GM19328 (cell line): ENCODE measurements around the gene SUSD4.

Source experiments
- ATAC-seq: cut with Tn5 transposase; IDR thresholded peaks from one replicate; pipeline ENCODE4 v1.9.1; 2021; ENCODE audit warnings: mild to moderate bottlenecking, moderate library complexity; ENCODE audit not compliant: unreplicated experiment

SUSD4 gene

GRCh38 chr1:223331301-223331700, 32.7 kb downstream of the SUSD4 start:
- ATAC-seq: no peak

GRCh38 chr1:223330466-223330865, 33.5 kb downstream of the SUSD4 start:
- no peak for ATAC-seq

DNA sequence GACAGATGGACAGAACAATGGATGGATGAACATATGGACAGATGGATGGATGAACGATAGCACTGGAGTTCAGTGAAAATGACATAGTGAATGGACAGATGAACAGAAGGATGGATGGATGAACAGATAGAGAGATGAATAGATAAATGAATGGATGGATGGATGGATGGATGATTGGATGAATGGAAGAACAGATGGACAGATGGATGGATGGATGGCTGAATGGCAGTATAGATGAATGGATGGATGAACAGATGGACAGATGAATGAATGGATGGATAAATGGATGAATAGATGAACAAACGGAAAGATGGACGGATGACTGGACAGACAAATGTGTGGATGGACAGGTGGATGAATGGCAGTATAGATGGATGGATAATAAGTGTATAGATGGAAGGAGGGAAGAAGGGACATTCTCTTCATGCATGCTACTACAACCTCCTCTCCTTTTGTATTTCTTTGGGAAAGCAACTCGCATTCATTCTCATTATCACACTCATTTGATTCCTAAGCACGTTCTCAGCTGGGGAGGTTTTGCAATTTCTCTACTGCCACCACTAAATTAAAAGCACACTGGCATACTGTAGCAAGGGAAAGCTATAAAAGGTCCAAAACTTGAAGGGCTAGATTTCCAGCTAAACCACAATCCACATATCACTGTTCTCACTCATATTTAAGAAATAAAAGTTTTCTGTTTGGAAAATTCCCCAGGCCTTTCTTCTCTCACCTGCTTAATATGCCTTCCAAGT, 34.1 kb downstream of the SUSD4 start:
- ATAC-seq: no peak

GRCh38 chr1:223329252-223329651, 34.7 kb downstream of the SUSD4 start:
- no peak for ATAC-seq

- no peak for ATAC-seq
These were observed 35.4 kb downstream of the SUSD4 start for GRCh38 chr1:223328566-223328965.

DNA sequence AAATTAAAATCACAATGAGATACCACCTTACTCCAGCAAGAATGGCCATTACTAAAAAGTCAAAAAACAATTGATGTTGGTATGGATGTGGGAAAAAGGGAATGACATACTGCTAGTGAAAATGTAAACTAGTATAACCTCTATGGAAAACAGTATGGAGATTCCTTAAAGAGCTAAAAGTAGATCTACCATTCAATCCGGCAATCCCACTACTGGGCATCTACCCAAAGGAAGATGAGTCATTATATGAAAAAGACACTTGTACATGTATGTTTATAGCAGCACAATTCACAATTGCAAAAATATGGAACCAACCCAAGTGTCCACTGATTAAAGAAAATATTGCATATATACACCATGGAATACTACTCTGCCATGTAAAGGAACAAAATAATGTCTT, 37.2 kb downstream of the SUSD4 start:
- ATAC-seq: no peak

GRCh38 chr1:223323491-223324484, 40.2 kb downstream of the SUSD4 start:
- ATAC-seq: no peak

GRCh38 chr1:223322868-223323267, 41.1 kb downstream of the SUSD4 start:
- ATAC-seq: no peak

GRCh38 chr1:223320959-223321358, 43.0 kb downstream of the SUSD4 start:
- ATAC-seq: no peak

DNA sequence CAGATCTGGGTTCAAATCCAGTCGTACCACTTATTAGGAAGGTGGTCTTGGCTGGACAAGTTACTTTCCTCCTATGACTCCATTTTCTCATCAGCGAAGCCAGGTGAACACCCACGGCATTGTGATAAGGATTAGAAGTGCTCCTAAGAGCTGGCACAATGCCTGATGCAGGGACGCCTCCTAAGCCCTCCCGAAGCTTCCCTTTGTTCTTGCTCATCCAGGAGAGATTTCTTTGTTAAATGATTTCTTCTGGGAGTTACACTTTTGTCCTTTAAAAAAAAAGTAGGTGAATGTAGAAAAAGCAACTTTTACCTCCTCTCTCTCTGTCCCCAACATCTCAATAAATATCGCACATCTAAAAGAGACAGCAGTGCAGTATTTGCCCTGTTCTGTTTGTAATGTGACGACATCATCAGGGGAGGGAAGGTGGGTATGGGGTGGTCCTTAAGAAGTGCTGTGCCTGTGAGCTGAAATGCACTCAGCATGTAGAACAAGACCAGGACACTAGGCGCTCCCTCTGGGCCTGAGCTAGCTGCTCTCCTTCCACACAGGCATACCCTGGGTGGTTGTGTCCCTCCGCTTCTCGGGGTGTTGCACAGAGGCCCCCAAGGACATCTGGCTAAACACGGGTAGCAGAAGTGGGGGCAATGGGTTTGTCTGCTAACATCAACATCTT, 43.9 kb downstream of the SUSD4 start:
- no peak for ATAC-seq

DNA sequence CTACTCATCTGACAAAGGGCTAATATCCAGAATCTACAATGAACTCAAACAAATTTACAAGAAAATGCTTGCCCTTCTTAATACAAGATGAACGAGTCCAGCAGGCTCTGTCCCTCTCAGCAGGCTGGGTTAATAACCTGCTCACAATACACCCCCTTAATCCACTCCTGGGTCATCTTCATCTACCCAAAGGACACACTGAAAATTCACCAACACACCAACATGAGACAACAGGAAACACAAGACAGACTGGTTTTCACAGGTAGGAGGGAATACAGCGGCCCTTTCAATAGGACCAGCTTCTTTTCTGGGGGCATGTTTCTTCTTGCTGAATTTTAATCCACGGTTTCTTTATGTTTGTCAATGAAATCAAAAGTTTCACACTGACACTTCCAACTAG, 44.6 kb downstream of the SUSD4 start:
- no peak for ATAC-seq

DNA sequence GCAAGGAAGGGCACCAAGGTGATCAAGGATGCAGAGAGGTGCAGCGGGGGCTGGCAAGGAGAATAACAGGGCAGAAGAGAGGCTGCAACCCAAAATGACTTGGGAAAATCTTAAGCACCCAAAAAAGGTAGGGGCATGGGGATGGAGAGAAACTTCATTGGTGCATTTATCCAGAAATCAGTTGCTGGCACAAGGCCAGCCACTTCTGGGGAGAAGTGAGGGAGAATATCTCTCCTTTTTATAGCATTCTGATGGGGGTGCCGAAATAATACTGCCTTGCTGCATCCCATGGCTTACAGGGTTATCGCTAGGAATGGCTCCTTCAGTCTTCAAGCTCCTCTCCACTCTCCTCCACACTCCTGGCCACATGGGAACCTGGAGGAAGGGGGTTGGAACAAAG, 47.9 kb downstream of the SUSD4 start:
- ATAC-seq: no peak

GRCh38 chr1:223315665-223316064, 48.3 kb downstream of the SUSD4 start:
- ATAC-seq: no peak

DNA sequence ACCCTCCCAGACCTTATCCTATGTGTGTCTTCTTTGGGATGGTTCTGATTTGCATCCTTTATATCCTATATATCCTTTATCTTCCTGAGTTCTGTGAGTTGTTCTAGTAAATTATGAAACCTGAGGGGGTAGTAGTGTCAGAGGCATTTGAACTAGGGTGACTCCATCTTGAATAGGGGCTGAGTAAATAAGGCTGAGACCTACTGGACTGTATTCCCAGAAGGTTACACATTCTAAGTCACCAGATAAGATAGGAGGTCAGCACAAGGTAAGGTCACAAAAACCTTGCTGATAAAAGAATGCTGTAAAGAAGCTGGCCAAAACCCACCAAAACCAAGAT, 50.6 kb downstream of the SUSD4 start:
- no peak for ATAC-seq

GRCh38 chr1:223312705-223313414, 51.1 kb downstream of the SUSD4 start:
- no peak for ATAC-seq

GRCh38 chr1:223312273-223312672, 51.7 kb downstream of the SUSD4 start:
- no peak for ATAC-seq

DNA sequence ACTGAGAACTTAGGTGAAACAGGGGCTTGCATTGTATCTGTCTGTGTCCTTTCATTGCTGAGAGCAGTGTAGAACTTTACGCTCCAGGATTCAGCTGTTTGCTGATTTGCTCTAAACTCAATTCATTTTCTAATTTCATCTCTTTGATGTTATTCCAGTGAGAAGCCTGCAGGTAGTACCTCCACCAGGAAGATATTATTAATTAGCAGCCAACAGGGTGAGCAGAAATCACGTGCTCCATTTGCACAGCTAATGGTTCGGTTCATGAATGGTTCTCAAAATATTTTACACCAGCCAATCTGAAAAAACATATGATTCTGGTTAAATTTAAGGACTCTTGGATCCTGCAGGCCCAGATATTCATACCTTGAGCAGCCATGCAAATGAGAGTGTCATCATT, 52.1 kb downstream of the SUSD4 start:
- no peak for ATAC-seq

GRCh38 chr1:223308136-223308535, 55.8 kb downstream of the SUSD4 start:
- ATAC-seq: no peak

GRCh38 chr1:223307544-223307943, 56.4 kb downstream of the SUSD4 start:
- no peak for ATAC-seq

DNA sequence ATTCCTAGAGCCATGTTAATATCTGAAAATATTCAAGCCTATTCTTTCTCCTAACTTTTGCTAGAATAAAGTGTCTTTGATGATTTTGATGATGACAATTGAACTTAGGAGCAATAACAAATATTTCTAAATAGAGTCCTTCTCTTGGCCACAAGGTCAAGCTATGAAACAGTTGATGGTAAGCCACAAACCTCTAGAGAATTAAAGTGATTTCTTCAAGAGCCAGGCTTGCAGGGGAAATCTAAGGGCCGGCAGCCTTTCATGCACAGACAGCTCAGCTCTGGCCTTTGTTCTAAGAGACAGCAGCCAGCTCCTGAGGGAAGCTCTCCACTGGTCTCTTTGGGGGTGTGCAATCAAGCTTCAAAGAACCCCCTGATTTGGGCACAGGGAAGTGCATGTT, 59.0 kb downstream of the SUSD4 start:
- ATAC-seq: no peak

GRCh38 chr1:223301371-223301770, 62.6 kb downstream of the SUSD4 start:
- no peak for ATAC-seq
